Endodermal cell (in vitro differentiated cells): ENCODE data around the gene VSTM2B. TPM values are rescaled to one million over a fixed set of nuclear protein-coding genes. Genes with fewer than 3 reads are reported as not detected.

Source experiments
- DNase-seq: peaks from one replicate; pipeline ENCODE4 v3.0.0-alpha.2; 2017
- H3K27ac ChIP-seq: 2 replicates; pipeline ENCODE4 v1.5.1; 2013; ENCODE audit warnings: mild to moderate bottlenecking, low read depth, low read length, moderate library complexity
- H3K27me3 ChIP-seq: 2 replicates; pipeline ENCODE4 v1.6.1; 2013; ENCODE audit warnings: mild to moderate bottlenecking, low read length, moderate library complexity; ENCODE audit not compliant: insufficient read depth, control insufficient read depth, poor library complexity, severe bottlenecking
- H3K36me3 ChIP-seq: 2 replicates; pipeline ENCODE4 v1.7.0; 2013; ENCODE audit warnings: mild to moderate bottlenecking, low read length, moderate library complexity; ENCODE audit not compliant: control insufficient read depth, insufficient read depth
- H3K4me1 ChIP-seq: one replicate; pipeline ENCODE4 v1.7.0; 2013; ENCODE audit warnings: low read length; ENCODE audit not compliant: control insufficient read depth, insufficient read depth
- H3K4me3 ChIP-seq: 2 replicates; pipeline ENCODE4 v1.5.1; 2013; ENCODE audit warnings: mild to moderate bottlenecking, low read length, moderate library complexity
- H3K9ac ChIP-seq: 2 replicates; pipeline ENCODE4 v1.6.1; 2013; ENCODE audit warnings: mild to moderate bottlenecking, low read length, moderate library complexity; ENCODE audit not compliant: poor library complexity, severe bottlenecking; ENCODE audit errors: extremely low read depth
- H3K9me3 ChIP-seq: 2 replicates; pipeline ENCODE4 v1.6.1; 2013; ENCODE audit warnings: mild to moderate bottlenecking, low read length, moderate library complexity; ENCODE audit not compliant: control insufficient read depth
- H3K27ac Mint-ChIP-seq: 2 replicates; pipeline ENCODE4 v1.8.0; 2020; ENCODE audit warnings: mixed read lengths
- H3K27me3 Mint-ChIP-seq: 2 replicates; pipeline ENCODE4 v1.8.0; 2021; ENCODE audit warnings: mild to moderate bottlenecking, mixed read lengths; ENCODE audit not compliant: insufficient read depth
- H3K36me3 Mint-ChIP-seq: 2 replicates; pipeline ENCODE4 v1.8.0; 2020; ENCODE audit warnings: low read depth, mixed read lengths
- H3K4me1 Mint-ChIP-seq: 2 replicates; pipeline ENCODE4 v1.8.0; 2020; ENCODE audit warnings: mixed read lengths
- H3K4me3 Mint-ChIP-seq: 2 replicates; pipeline ENCODE4 v1.8.0; 2020; ENCODE audit warnings: mild to moderate bottlenecking, moderate library complexity, mixed read lengths
- H3K9me3 Mint-ChIP-seq: 2 replicates; pipeline ENCODE4 v1.8.0; 2020; ENCODE audit warnings: mild to moderate bottlenecking, mixed read lengths
- WGBS, 2 experiments: methylation state at CpG; one replicate each; pipeline versions ENCODE4 v1.1.5 to v1.1.7; 2013; ENCODE audit warnings: missing lambda C conversion rate in 2 of 2, mixed read lengths in 1 of 2; ENCODE audit not compliant: insufficient coverage in 1 of 2, insufficient read length in 1 of 2; 5-methylcytosine and 5-hydroxymethylcytosine counted together
- total RNA-seq, 2 donors: library from RNA; stranded (reverse); fragmentation: NEBNext Ultra II Directional in 1 of 2; extraction: Animal tissue kit (Norgen Biotek cat#: 25700) in 1 of 2; gene quantifications; 2 replicates in 1 of 2; 3 replicates in 1 of 2; pipeline ENCODE4 v1.2.1, GENCODE V29; 2021
- TF ChIP-seq, protein P1 (sequence below): fragments of 200-600 bp; sonication (generic); conservative IDR thresholded peaks from 2 replicates; pipeline ENCODE4 v1.5.0; 2021; ENCODE audit warnings: antibody characterized with exemption, mild to moderate bottlenecking

VSTM2B gene
- total RNA-seq, 2 donors from 2014 or later: 0.18 TPM; not detected in 1

- Histone ChIP-seq H3K36me3 (peaks cover 10% of the 10 kb centered on the region), H3K27ac (no peak overlapping the region), H3K9me3 (no peaks in the 10 kb centered on the region), H3K9ac (peak overlapping the region; percentile 97), H3K4me1 (peaks cover 4% of the 10 kb centered on the region), H3K27me3 (no peaks in the 10 kb centered on the region), H3K4me3 (peak overlapping the region; percentile 100)
- Mint-ChIP-seq H3K27ac (peak overlapping the region; percentile 100), H3K4me3 (peak overlapping the region; percentile 95), H3K36me3 (peaks cover 17% of the 10 kb centered on the region), H3K9me3 (no peaks in the 10 kb centered on the region), H3K27me3 (no peaks in the 10 kb centered on the region), H3K4me1 (peaks cover 10% of the 10 kb centered on the region)
- WGBS, 2 experiments: 0 to 5% methylated on average over 6 to 12 of the region's 12 CpGs
- DNase-seq: no peak
- TF ChIP-seq, protein P1, sequence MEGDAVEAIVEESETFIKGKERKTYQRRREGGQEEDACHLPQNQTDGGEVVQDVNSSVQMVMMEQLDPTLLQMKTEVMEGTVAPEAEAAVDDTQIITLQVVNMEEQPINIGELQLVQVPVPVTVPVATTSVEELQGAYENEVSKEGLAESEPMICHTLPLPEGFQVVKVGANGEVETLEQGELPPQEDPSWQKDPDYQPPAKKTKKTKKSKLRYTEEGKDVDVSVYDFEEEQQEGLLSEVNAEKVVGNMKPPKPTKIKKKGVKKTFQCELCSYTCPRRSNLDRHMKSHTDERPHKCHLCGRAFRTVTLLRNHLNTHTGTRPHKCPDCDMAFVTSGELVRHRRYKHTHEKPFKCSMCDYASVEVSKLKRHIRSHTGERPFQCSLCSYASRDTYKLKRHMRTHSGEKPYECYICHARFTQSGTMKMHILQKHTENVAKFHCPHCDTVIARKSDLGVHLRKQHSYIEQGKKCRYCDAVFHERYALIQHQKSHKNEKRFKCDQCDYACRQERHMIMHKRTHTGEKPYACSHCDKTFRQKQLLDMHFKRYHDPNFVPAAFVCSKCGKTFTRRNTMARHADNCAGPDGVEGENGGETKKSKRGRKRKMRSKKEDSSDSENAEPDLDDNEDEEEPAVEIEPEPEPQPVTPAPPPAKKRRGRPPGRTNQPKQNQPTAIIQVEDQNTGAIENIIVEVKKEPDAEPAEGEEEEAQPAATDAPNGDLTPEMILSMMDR: no peak
Observed at GRCh38 chr19:29606420-29606747, 80.6 kb downstream of the VSTM2B start.

GRCh38 chr19:29609636-29610035 is 83.8 kb downstream of the VSTM2B start:
- Mint-ChIP-seq H3K27me3 (no peaks in the 10 kb centered on the region), H3K27ac (no peak overlapping the region), H3K4me3 (no peak overlapping the region), H3K36me3 (peaks cover 40% of the 10 kb centered on the region), H3K4me1 (peaks cover 6% of the 10 kb centered on the region), H3K9me3 (no peaks in the 10 kb centered on the region)
- WGBS, 2 experiments: 91 to 92% methylated on average over 10 to 11 of the region's 11 CpGs
- peaks cover 4% of the 10 kb centered on the region for H3K4me1 ChIP-seq
- H3K9ac ChIP-seq: no peak overlapping the region
- no peaks in the 10 kb centered on the region for H3K27me3 ChIP-seq
- no peaks in the 10 kb centered on the region for H3K9me3 ChIP-seq
- H3K27ac ChIP-seq: no peak overlapping the region
- DNase-seq: no peak
- no peak overlapping the region for H3K4me3 ChIP-seq
- TF ChIP-seq, protein P1: no peak
- peaks cover 36% of the 10 kb centered on the region for H3K36me3 ChIP-seq

- 92 to 96% methylated on average over 18 to 22 of the region's 22 CpGs for WGBS, 2 experiments
- no peak for DNase-seq
- Mint-ChIP-seq H3K27me3 (no peaks in the 10 kb centered on the region), H3K4me3 (no peak overlapping the region), H3K36me3 (peaks cover 45% of the 10 kb centered on the region), H3K9me3 (no peaks in the 10 kb centered on the region), H3K4me1 (peaks cover 6% of the 10 kb centered on the region), H3K27ac (no peak overlapping the region)
- H3K4me3 ChIP-seq: no peak overlapping the region
- no peaks in the 10 kb centered on the region for H3K9me3 ChIP-seq
- no peak overlapping the region for H3K9ac ChIP-seq
- TF ChIP-seq, protein P1: no peak
- H3K36me3 ChIP-seq: peaks cover 41% of the 10 kb centered on the region
- H3K27ac ChIP-seq: no peak overlapping the region
- no peaks in the 10 kb centered on the region for H3K27me3 ChIP-seq
- H3K4me1 ChIP-seq: peaks cover 4% of the 10 kb centered on the region
Observed at GRCh38 chr19:29610213-29610573, 84.4 kb downstream of the VSTM2B start.
